GM12892 (cell line): ENCODE data around the gene GSK3B.

Source experiments
- DNase-seq: peaks from one replicate; pipeline ENCODE4 v3.0.0; 2011; ENCODE audit not compliant: insufficient read length
- FAIRE-seq: peaks from 2 replicates; lab custom pipeline; 2011; peaks lifted over from hg19 to GRCh38; lab: Jason Lieb, UNC
- POLR2A ChIP-seq: IDR thresholded peaks from 2 replicates; pipeline ENCODE4 v1.6.1; 2011; ENCODE audit warnings: low read depth, low read length, control low read depth
- POLR2AphosphoS5 ChIP-seq: IDR thresholded peaks from 2 replicates; pipeline ENCODE4 v1.6.1; 2011; ENCODE audit warnings: low read depth, low read length, control low read depth
- TAF1 ChIP-seq: IDR thresholded peaks from 2 replicates; pipeline ENCODE4 v1.6.1; 2011; ENCODE audit warnings: low read depth, mild to moderate bottlenecking, control low read depth, low read length, borderline replicate concordance

Gene GSK3B

GRCh38 chr3:119884161-119884557, 210.1 kb downstream of the GSK3B start:
- DNase-seq (no peak), FAIRE-seq (peak; percentile 56)
- TF ChIP-seq POLR2AphosphoS5 = no peak
- TF ChIP-seq POLR2A = no peak
- TF ChIP-seq TAF1 = no peak

GRCh38 chr3:119883461-119884160, 210.6 kb downstream of the GSK3B start:
- FAIRE-seq (no peak), DNase-seq (no peak)
- TF ChIP-seq POLR2A (no peak), POLR2AphosphoS5 (no peak), TAF1 (no peak)

GRCh38 chr3:119880966-119881365, 213.3 kb downstream of the GSK3B start:
- FAIRE-seq = no peak
- DNase-seq = no peak
- no peak for TF ChIP-seq POLR2A
- no peak for TF ChIP-seq TAF1
- TF ChIP-seq POLR2AphosphoS5 = no peak

GRCh38 chr3:119873646-119874045, 220.6 kb downstream of the GSK3B start:
- FAIRE-seq = no peak
- DNase-seq = no peak
- TF ChIP-seq POLR2AphosphoS5 = no peak
- TF ChIP-seq TAF1 = no peak
- no peak for TF ChIP-seq POLR2A

GRCh38 chr3:119872773-119873172, 221.5 kb downstream of the GSK3B start:
- FAIRE-seq = no peak
- no peak for DNase-seq
- TF ChIP-seq POLR2AphosphoS5 = no peak

GRCh38 chr3:119871571-119871970, 222.7 kb downstream of the GSK3B start:
- no peak for TF ChIP-seq TAF1
- no peak for TF ChIP-seq POLR2AphosphoS5
- no peak for TF ChIP-seq POLR2A
- DNase-seq (no peak), FAIRE-seq (peak; percentile 78)

GRCh38 chr3:119870512-119870911, 223.7 kb downstream of the GSK3B start:
- DNase-seq (no peak), FAIRE-seq (no peak)
- TF ChIP-seq POLR2A (no peak), POLR2AphosphoS5 (no peak), TAF1 (no peak)

- no peak for FAIRE-seq
- TF ChIP-seq TAF1 (no peak), POLR2A (no peak), POLR2AphosphoS5 (no peak)
Measured at GRCh38 chr3:119864476-119864875, 229.8 kb downstream of the GSK3B start.

GRCh38 chr3:119862616-119863015, 231.6 kb downstream of the GSK3B start:
- TF ChIP-seq POLR2AphosphoS5 (no peak), POLR2A (no peak), TAF1 (no peak)
- no peak for FAIRE-seq
- DNase-seq = no peak

More at GRCh38 chr3:119864476-119864875, 229.8 kb downstream of the GSK3B start:
- DNase-seq = no peak

GRCh38 chr3:119861681-119862080, 232.6 kb downstream of the GSK3B start:
- DNase-seq (no peak), FAIRE-seq (no peak)
- no peak for TF ChIP-seq POLR2AphosphoS5
- no peak for TF ChIP-seq TAF1
- TF ChIP-seq POLR2A = no peak

GRCh38 chr3:119859728-119860127, 234.5 kb downstream of the GSK3B start:
- FAIRE-seq (no peak), DNase-seq (no peak)
- no peak for TF ChIP-seq POLR2A
- TF ChIP-seq TAF1 = no peak
- no peak for TF ChIP-seq POLR2AphosphoS5

- no peak for DNase-seq
- TF ChIP-seq POLR2A (no peak), POLR2AphosphoS5 (no peak), TAF1 (no peak)
- no peak for FAIRE-seq
Measured at GRCh38 chr3:119858957-119859356, 235.3 kb downstream of the GSK3B start.

- FAIRE-seq (no peak), DNase-seq (no peak)
- no peak for TF ChIP-seq POLR2AphosphoS5
- no peak for TF ChIP-seq POLR2A
- no peak for TF ChIP-seq TAF1
Measured at GRCh38 chr3:119856695-119857094, 237.6 kb downstream of the GSK3B start.
